HepG2 (cell line): ENCODE measurements around the gene ZNF587B. TPM values are rescaled to one million over a fixed set of nuclear protein-coding genes. Genes with fewer than 3 reads are reported as not detected.
A peak's percentile ranks its signal among the peaks of the same experiment; 100 is the strongest.

Experiments used
- CREB1 ChIP-seq, 2 experiments: fragments of 450-650 bp in 1 of 2; IDR thresholded peaks; 2 replicates each; pipeline ENCODE4 v1.6.1; 2016 to 2017; ENCODE audit warnings: control low read depth in 1 of 2, mild to moderate bottlenecking in 1 of 2, missing compliant biosample characterization in 1 of 2, missing genetic modification characterization in 1 of 2
- DRAP1 ChIP-seq: IDR thresholded peaks from 2 replicates; pipeline ENCODE4 v1.6.1; 2016; ENCODE audit warnings: missing genetic modification reagents, missing compliant biosample characterization
- ETV5 ChIP-seq: IDR thresholded peaks from 2 replicates; pipeline ENCODE4 v1.6.1; 2018; ENCODE audit warnings: missing biosample characterization, missing genetic modification reagents, inconsistent platforms, borderline replicate concordance
- FOXM1 ChIP-seq: sonication (generic); formaldehyde crosslinking; IDR thresholded peaks from 2 replicates; pipeline ENCODE4 v1.5.0; 2020; ENCODE audit warnings: missing genetic modification reagents
- HMG20A ChIP-seq: IDR thresholded peaks from 2 replicates; pipeline ENCODE4 v1.6.1; 2016; ENCODE audit warnings: borderline replicate concordance
- HOXA5 ChIP-seq: sonication (generic); formaldehyde crosslinking; IDR thresholded peaks from 2 replicates; pipeline ENCODE4 v1.4.0; 2020; ENCODE audit warnings: missing genetic modification reagents
- MAX ChIP-seq: IDR thresholded peaks from 2 replicates; pipeline ENCODE4 v1.6.1; 2012; ENCODE audit warnings: inconsistent platforms
- MED13 ChIP-seq: sonication (generic); formaldehyde crosslinking; IDR thresholded peaks from 2 replicates; pipeline ENCODE4 v1.5.0; 2020; ENCODE audit warnings: missing genetic modification reagents
- MYPOP ChIP-seq: sonication (generic); formaldehyde crosslinking; IDR thresholded peaks from 2 replicates; pipeline ENCODE4 v1.8.1; 2023; ENCODE audit warnings: mild to moderate bottlenecking, moderate library complexity, missing genetic modification reagents
- POGZ ChIP-seq: sonication (generic); formaldehyde crosslinking; IDR thresholded peaks from 2 replicates; pipeline ENCODE4 v1.4.0; 2020; ENCODE audit warnings: mild to moderate bottlenecking, missing genetic modification reagents
- PRMT3 ChIP-seq: sonication (generic); formaldehyde crosslinking; IDR thresholded peaks from 2 replicates; pipeline ENCODE4 v1.8.1; 2022; ENCODE audit warnings: low read depth, mild to moderate bottlenecking, moderate library complexity, missing genetic modification reagents, borderline replicate concordance
- REST ChIP-seq, 2 experiments: IDR thresholded peaks; 2 replicates each; pipeline ENCODE4 v1.6.1; 2011 to 2012; ENCODE audit warnings: low read length in 2 of 2, borderline replicate concordance in 1 of 2, low read depth in 1 of 2, mild to moderate bottlenecking in 1 of 2, moderate library complexity in 1 of 2
- SP1 ChIP-seq, 2 experiments: fragments of 450-650 bp in 1 of 2; sonication (generic) in 1 of 2; formaldehyde crosslinking in 1 of 2; IDR thresholded peaks; 2 replicates each; pipeline versions ENCODE4 v1.4.0 to v1.6.1; 2016 to 2020; ENCODE audit warnings: missing genetic modification reagents in 1 of 2
- TFDP1 ChIP-seq: IDR thresholded peaks from 2 replicates; pipeline ENCODE4 v1.6.1; 2016; ENCODE audit warnings: missing compliant biosample characterization, missing genetic modification reagents, borderline replicate concordance
- ZBTB42 ChIP-seq: sonication (generic); formaldehyde crosslinking; IDR thresholded peaks from 2 replicates; pipeline ENCODE4 v1.5.0; 2020; ENCODE audit warnings: mild to moderate bottlenecking, missing genetic modification reagents
- ZFP37 ChIP-seq: sonication (generic); formaldehyde crosslinking; IDR thresholded peaks from 2 replicates; pipeline ENCODE4 v1.4.0; 2020; ENCODE audit warnings: missing genetic modification reagents, borderline replicate concordance
- ZNF710 ChIP-seq: sonication (generic); formaldehyde crosslinking; IDR thresholded peaks from 2 replicates; pipeline ENCODE4 v1.5.0; 2020; ENCODE audit warnings: mild to moderate bottlenecking, missing genetic modification reagents, borderline replicate concordance
- ZNF850 ChIP-seq: sonication (generic); formaldehyde crosslinking; conservative IDR thresholded peaks from 2 replicates; pipeline ENCODE4 v1.9.0; 2021; ENCODE audit warnings: mild to moderate bottlenecking, missing genetic modification reagents
- ZNF878 ChIP-seq: sonication (generic); formaldehyde crosslinking; IDR thresholded peaks from 2 replicates; pipeline ENCODE4 v1.8.1; 2023; ENCODE audit warnings: mild to moderate bottlenecking, missing genetic modification reagents, moderate library complexity
- ZNF879 ChIP-seq: sonication (generic); formaldehyde crosslinking; IDR thresholded peaks from 2 replicates; pipeline ENCODE4 v1.8.1; 2023; ENCODE audit warnings: missing genetic modification reagents
- polyA plus RNA-seq, 8 experiments: library from polyadenylated mRNA; depleted of rRNA in 3 of 8; stranded (reverse) in 7 of 8; unstranded in 1 of 8; fragments of >200 nt; fragmentation: Illumina TruSeq in 4 of 8; extraction: Trizol in 4 of 8; gene quantifications; 2 replicates each; pipeline versions ENCODE4 v1.2.1 to v1.2.3, GENCODE V29; 2011 to 2016; ENCODE audit warnings: low read depth in 4 of 8, missing spikeins in 1 of 8, mixed read lengths in 1 of 8; ENCODE audit not compliant: insufficient read depth in 1 of 8
- total RNA-seq, 5 experiments: library from RNA; depleted of rRNA; stranded (reverse); fragments of >200 nt; fragmentation: Illumina TruSeq; extraction: Trizol; gene quantifications; 2 replicates each; pipeline ENCODE4 v1.2.3, GENCODE V29; 2016; ENCODE audit warnings: low read depth in 1 of 5

The ZNF587B gene
- total and polyA plus RNA-seq, 2 of the 13 experiments (the other 11 are each of a cell fraction or from before 2014, with no cell fraction given), result 5.2 to 29.9 TPM

- TF ChIP-seq HMG20A (0 out of 2 replicates have a peak, but pooled peaks have one; percentile 12), SP1 (IDR thresholded peaks at IDR 0.05) (no peak), SP1 (CRISPR knock-in tag; IDR thresholded peaks at IDR 0.05) (peak; percentile 31; the same call in 1 of the 2 replicates), MAX (peak; percentile 92), ETV5 (peak; percentile 47), ZNF850 (CRISPR knock-in tag) (no peak), REST (IDR thresholded peaks at IDR 0.05; ENCODE audit: borderline replicate concordance in 1 of 2, low read depth in 1 of 2, low read length in 2 of 2) (no peak), POGZ (CRISPR knock-in tag) (peak; percentile 52; the same call in 1 of the 2 replicates), PRMT3 (CRISPR knock-in tag) (no peak), FOXM1 (CRISPR knock-in tag) (0 out of 2 replicates have a peak, but pooled peaks have one; percentile 16), MED13 (CRISPR knock-in tag) (0 out of 2 replicates have a peak, but pooled peaks have one; percentile 43), CREB1 (IDR thresholded peaks at IDR 0.05) (peak; percentile 76), CREB1 (CRISPR knock-in tag; IDR thresholded peaks at IDR 0.05) (peak; percentile 84), MYPOP (CRISPR knock-in tag) (peak; percentile 78; the same call in 1 of the 2 replicates), ZFP37 (CRISPR knock-in tag) (peak; percentile 77; the same call in 1 of the 2 replicates), HOXA5 (CRISPR knock-in tag) (peak; percentile 81; the same call in 1 of the 2 replicates), ZNF878 (CRISPR knock-in tag) (peak; percentile 71), DRAP1 (peak; percentile 90), TFDP1 (CRISPR knock-in tag) (peak; percentile 25; the same call in 1 of the 2 replicates), ZNF710 (CRISPR knock-in tag) (peak; percentile 42; the same call in 1 of the 2 replicates), ZBTB42 (CRISPR knock-in tag) (0 out of 2 replicates have a peak, but pooled peaks have one; percentile 32), ZNF879 (CRISPR knock-in tag) (no peak)
Observed at GRCh38 chr19:57819475-57820148, 10.5 kb upstream of the ZNF587B start (continued).
